ENCODE results near the gene MYZAP. TPM values are rescaled to one million over a fixed set of nuclear protein-coding genes. Genes with fewer than 3 reads are reported as not detected.

Gene MYZAP
- total RNA-seq, 2 experiments from 2014 or later: 0.18 TPM; not detected in 1

Other genes with a start within 250 kb of the MYZAP start
- gene CGNL1, start 215.4 kb upstream of the MYZAP start, total RNA-seq: not detected
- 10 to 100 TPM; 70.6 to 71.0 TPM for gene POLR2M, start 114.8 kb downstream of the MYZAP start, total RNA-seq

Measured in activated CD4-positive, alpha-beta memory T cell treated with anti-CD3 and anti-CD28 coated beads, Interleukin-2, amount 10 ng/mL, durations not matched to agents 7 days and 5 days (primary cell).